T-cell (primary cell): ENCODE measurements around the gene UNK. TPM values are rescaled to one million over a fixed set of nuclear protein-coding genes. Genes with fewer than 3 reads are reported as not detected.

Experiments
- ATAC-seq, 4 experiments: fragments of 200-7000 bp in 3 of 4; fragments of 150-1000 bp in 1 of 4; cut with Tn5 transposase; replicated peaks in 1 of 4; 1 replicate in 3 of 4; 2 replicates in 1 of 4; pipeline ENCODE4 v1.10.0; 2021; ENCODE audit warnings: moderate library complexity in 3 of 4, mild to moderate bottlenecking in 2 of 4, moderate number of reproducible peaks in 1 of 4
- CTCF ChIA-PET, 2 donors: fragments of 300-600 bp; sonication (Branson Sonifier 250); formaldehyde crosslinking; loops; one replicate each; lab custom pipeline; 2022; ENCODE audit warnings: antibody characterized with exemption in 2 of 2; lab: Charles Lee
- POLR2A ChIA-PET, 2 donors: fragments of 300-600 bp; sonication (Branson Sonifier 250); formaldehyde crosslinking; loops; one replicate each; lab custom pipeline; 2022; ENCODE audit warnings: antibody characterized with exemption in 2 of 2; lab: Charles Lee
- DNase-seq, 35 experiments: peaks; one replicate each; pipeline versions ENCODE4 v3.0.0 to v3.0.0-alpha.2; 2013 to 2023
- H3K27ac ChIP-seq: one replicate; pipeline ENCODE4 v1.5.1; 2013; ENCODE audit warnings: low read length
- H3K27me3 ChIP-seq, 2 experiments: replicated peaks in 1 of 2; 1 replicate in 1 of 2; 2 replicates in 1 of 2; pipeline versions ENCODE4 v1.6.1 to v1.7.0; 2013; ENCODE audit warnings: low read length in 1 of 2, mixed read lengths in 1 of 2; ENCODE audit not compliant: control insufficient read depth in 2 of 2, insufficient read depth in 2 of 2; ENCODE audit errors: extremely low read depth in 1 of 2
- H3K36me3 ChIP-seq, 2 donors: 1 replicate in 1 of 2; 2 replicates in 1 of 2; pipeline versions ENCODE4 v1.6.1 to v1.7.0; 2013; ENCODE audit warnings: low read length in 1 of 2; ENCODE audit not compliant: control insufficient read depth in 2 of 2, insufficient read depth in 1 of 2; ENCODE audit errors: extremely low read depth in 1 of 2
- H3K4me1 ChIP-seq, 2 experiments: 1 replicate in 1 of 2; 2 replicates in 1 of 2; pipeline versions ENCODE4 v1.6.1 to v1.7.0; 2013; ENCODE audit warnings: low read length in 2 of 2, mixed read lengths in 1 of 2; ENCODE audit not compliant: insufficient read depth in 2 of 2, control insufficient read depth in 1 of 2; ENCODE audit errors: extremely low read depth in 1 of 2
- H3K4me3 ChIP-seq, 2 donors: 1 replicate in 1 of 2; 2 replicates in 1 of 2; pipeline versions ENCODE4 v1.5.1 to v1.7.0; 2013; ENCODE audit warnings: mild to moderate bottlenecking in 2 of 2, low read length in 1 of 2, moderate library complexity in 1 of 2; ENCODE audit not compliant: control insufficient read depth in 1 of 2; ENCODE audit errors: extremely low read depth in 1 of 2
- H3K9me3 ChIP-seq: 2 replicates; pipeline ENCODE4 v1.7.0; 2013
- H3K27ac Mint-ChIP-seq, 2 donors: one replicate each; pipeline ENCODE4 v1.8.0; 2020 to 2021; ENCODE audit warnings: mild to moderate bottlenecking in 2 of 2, mixed read lengths in 2 of 2
- H3K27me3 Mint-ChIP-seq, 2 donors: one replicate each; pipeline ENCODE4 v1.8.0; 2021 to 2022; ENCODE audit warnings: mixed read lengths in 2 of 2
- H3K36me3 Mint-ChIP-seq: one replicate; pipeline ENCODE4 v1.8.0; 2021; ENCODE audit warnings: mixed read lengths
- H3K4me1 Mint-ChIP-seq, 3 donors: one replicate each; pipeline ENCODE4 v1.8.0; 2020 to 2022; ENCODE audit warnings: mixed read lengths in 3 of 3, mild to moderate bottlenecking in 1 of 3
- H3K4me3 Mint-ChIP-seq, 3 donors: one replicate each; pipeline ENCODE4 v1.8.0; 2020 to 2022; ENCODE audit warnings: mild to moderate bottlenecking in 3 of 3, mixed read lengths in 3 of 3, moderate library complexity in 3 of 3
- H3K9me3 Mint-ChIP-seq, 3 donors: one replicate each; pipeline ENCODE4 v1.8.0; 2020 to 2022; ENCODE audit warnings: mixed read lengths in 3 of 3
- whole genome bisulfite sequencing: methylation state at CpG from one replicate; pipeline ENCODE4 v1.1.5; 2013; ENCODE audit warnings: missing lambda C conversion rate; ENCODE audit not compliant: insufficient coverage; 5-methylcytosine and 5-hydroxymethylcytosine counted together
- total RNA-seq, 35 experiments: library from RNA in 6 of 35; stranded (reverse) in 6 of 35; fragments of 120-200 nt in 1 of 35; gene quantifications; one replicate each; pipeline versions ENCODE4 v1.2.1 to v1.2.4 and lab custom pipeline; 2013 to 2026

The UNK gene
- total RNA-seq, 5 donors from 2014 or later (not counting 1 experiment from before 2014, with no cell fraction given) = 37.1 to 50.3 (median 39.2) TPM

DNA sequence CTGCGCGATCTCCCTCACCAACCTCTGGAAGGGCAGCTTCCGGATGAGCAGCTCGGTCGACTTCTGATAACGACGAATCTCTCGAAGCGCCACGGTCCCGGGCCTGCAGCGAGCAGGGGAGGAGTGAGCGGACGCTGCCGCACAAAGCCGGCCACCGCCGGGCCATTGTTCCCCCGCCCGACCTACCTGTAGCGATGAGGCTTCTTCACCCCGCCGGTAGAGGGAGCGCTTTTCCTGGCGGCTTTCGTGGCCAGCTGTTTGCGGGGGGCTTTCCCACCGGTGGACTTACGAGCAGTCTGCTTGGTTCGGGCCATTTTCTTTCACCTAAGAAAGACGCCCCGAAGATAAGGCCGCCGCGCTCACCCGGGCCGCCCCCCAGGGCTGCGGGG lies 5.8 kb upstream of the UNK start:
- peak in 29 of 35 experiments; percentile 20 to 84 (median 63) for DNase-seq
- peaks cover 37% of the 10 kb centered on the region for H3K36me3 Mint-ChIP-seq
- peaks cover 23 to 29% of the 10 kb centered on the region in 2 experiments for H3K4me1 ChIP-seq

GRCh38 chr17:75779250-75779986 lies 5.2 kb upstream of the UNK start:
- POLR2A ChIA-PET = interaction anchor here (0.6 to 1.1 kb wide), 15 partner anchors 10 to 456 kb away, joined by 3 to 24 read pairs (median 4); partner anchors contain the start of genes GALK1 (in 1 of the 2) and WBP2 (in 1 of the 2)
- Mint-ChIP-seq H3K36me3 (peaks cover 37% of the 10 kb centered on the region), H3K27ac (peak overlapping the region; percentile 97 to 99), H3K9me3 (no peaks in the 10 kb centered on the region), H3K4me3 (peak overlapping the region; percentile 89 to 95 (median 93)), H3K4me1 (peaks cover 58 to 63% (median 60%) of the 10 kb centered on the region in 3 donors), H3K27me3 (peaks cover 0 to 1% of the 10 kb centered on the region in 2 donors)
- CTCF ChIA-PET = interaction anchor here in 1 of 2 donors (0.5 to 1.3 kb wide), 12 partner anchors 8 to 82 kb away, joined by 3 to 11 read pairs (median 3); partner anchors contain the start of genes GALK1 and WBP2
- Histone ChIP-seq H3K4me3 (peak overlapping the region; percentile 87 to 89), H3K27ac (peak overlapping the region; percentile 89), H3K9me3 (no peaks in the 10 kb centered on the region), H3K4me1 (peaks cover 27 to 35% of the 10 kb centered on the region in 2 experiments), H3K27me3 (no peaks in the 10 kb centered on the region), H3K36me3 (peaks cover 7 to 30% of the 10 kb centered on the region in 2 donors)
- ATAC-seq = peak; percentile 71 to 74 (median 72)
- 0% methylated on average over 72 of the region's 84 CpGs for WGBS
- peak; percentile 86 to 99 (median 94) for DNase-seq

More for the DNA sequence above, 5.8 kb upstream of the UNK start:
- H3K4me1 Mint-ChIP-seq = peaks cover 52 to 62% (median 58%) of the 10 kb centered on the region in 3 donors
- H3K36me3 ChIP-seq = peaks cover 7 to 32% of the 10 kb centered on the region in 2 donors
- ATAC-seq = no peak
- no peaks in the 10 kb centered on the region for H3K9me3 ChIP-seq
- no peaks in the 10 kb centered on the region for H3K9me3 Mint-ChIP-seq
- peak overlapping the region; percentile 89 to 95 (median 93) for H3K4me3 Mint-ChIP-seq
- H3K4me3 ChIP-seq = peak overlapping the region; percentile 87 to 89
- CTCF ChIA-PET = interaction anchor here in 1 of 2 donors (0.6 to 1.3 kb wide), 3 partner anchors 9 to 14 kb away, joined by 3 to 4 read pairs (median 3); partner anchors contain the start of gene GALK1
- POLR2A ChIA-PET = no interaction called here
- under 1% methylated on average over 35 of the region's 38 CpGs for WGBS
- peak overlapping the region; percentile 89 for H3K27ac ChIP-seq
- H3K27me3 ChIP-seq = no peaks in the 10 kb centered on the region
- H3K27me3 Mint-ChIP-seq = peaks cover 0 to 1% of the 10 kb centered on the region in 2 donors
- peak overlapping the region; percentile 84 to 85 for H3K27ac Mint-ChIP-seq

DNA sequence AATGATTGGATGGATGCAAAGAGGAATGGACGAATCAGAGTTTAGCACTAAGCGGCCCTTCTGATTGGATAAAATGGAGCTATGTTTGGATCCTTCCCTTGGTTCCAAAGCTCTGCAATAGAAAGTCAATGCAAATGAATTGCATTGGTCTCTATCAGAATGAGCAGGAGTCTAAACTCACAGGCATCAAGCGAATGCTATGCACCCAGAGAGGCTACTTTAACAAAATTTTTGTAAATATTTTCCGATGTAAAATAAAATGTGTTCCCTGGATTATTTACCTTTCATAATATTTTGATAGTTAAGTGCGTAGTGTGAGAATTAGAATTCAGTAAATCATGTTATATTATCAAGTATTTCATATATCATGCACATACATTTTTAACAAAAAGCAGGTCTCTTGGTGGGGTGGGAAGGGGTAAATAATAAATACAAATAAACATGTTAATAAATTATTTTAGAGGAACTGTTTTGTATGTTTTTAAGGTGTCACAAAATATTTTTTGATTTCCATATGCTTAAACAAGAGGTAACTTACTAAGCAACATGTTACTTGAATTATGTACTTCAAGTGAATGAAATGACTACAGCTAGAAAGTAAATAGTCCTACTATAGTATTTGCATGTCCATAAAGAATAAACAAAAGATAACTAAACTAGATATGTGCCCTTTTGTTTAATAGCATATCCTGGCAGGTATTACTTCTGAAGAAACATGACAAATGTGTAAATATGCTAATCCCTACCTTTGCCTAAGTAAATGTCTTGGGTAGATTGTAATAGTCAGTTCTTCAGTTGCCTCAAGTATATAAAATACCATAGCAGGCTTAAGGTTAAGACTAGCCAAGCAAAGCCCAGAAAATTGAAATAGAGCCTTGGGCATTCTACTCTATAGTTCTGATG lies 4.4 kb upstream of the UNK start:
- 0% methylated on average over 2 of the region's 5 CpGs for whole genome bisulfite sequencing
- peaks cover 0 to 1% of the 10 kb centered on the region in 2 donors for H3K27me3 Mint-ChIP-seq
- Histone ChIP-seq H3K27ac (no peak overlapping the region), H3K4me3 (no peak overlapping the region), H3K9me3 (no peaks in the 10 kb centered on the region), H3K4me1 (peaks cover 27 to 37% of the 10 kb centered on the region in 2 experiments), H3K36me3 (peaks cover 7 to 30% of the 10 kb centered on the region in 2 donors), H3K27me3 (no peaks in the 10 kb centered on the region)
- no peaks in the 10 kb centered on the region for H3K9me3 Mint-ChIP-seq
- peaks cover 59 to 66% (median 61%) of the 10 kb centered on the region in 3 donors for H3K4me1 Mint-ChIP-seq
- DNase-seq (no peak), ATAC-seq (no peak)
- H3K36me3 Mint-ChIP-seq = peaks cover 37% of the 10 kb centered on the region
- H3K4me3 Mint-ChIP-seq = peak overlapping the region; percentile 89 to 95 (median 93)
- CTCF ChIA-PET = interaction anchor here in 1 of 2 donors (0.5 to 1.3 kb wide), 12 partner anchors 9 to 1477 kb away, joined by 3 to 11 read pairs (median 3); partner anchors contain the start of genes GALK1 and WBP2
- POLR2A ChIA-PET = interaction anchor here (0.5 to 1.1 kb wide), 21 partner anchors 9 to 457 kb away, joined by 3 to 24 read pairs (median 4); partner anchors contain the start of genes GALK1 (in 1 of the 2), RECQL5 (in 1 of the 2), SAP30BP (in 1 of the 2) and WBP2 (in 1 of the 2)
- peak overlapping the region; percentile 97 to 99 for H3K27ac Mint-ChIP-seq

- Histone ChIP-seq H3K4me3 (peak overlapping the region; percentile 30 to 40), H3K4me1 (peaks cover 27 to 48% of the 10 kb centered on the region in 2 experiments), H3K36me3 (peaks cover 4 to 8% of the 10 kb centered on the region in 2 donors), H3K27me3 (no peaks in the 10 kb centered on the region), H3K9me3 (no peaks in the 10 kb centered on the region), H3K27ac (peak overlapping the region; percentile 100)
- H3K9me3 Mint-ChIP-seq = no peaks in the 10 kb centered on the region
- H3K4me3 Mint-ChIP-seq = peak overlapping the region; percentile 81 to 91 (median 87)
- H3K27me3 Mint-ChIP-seq = peaks cover 0 to 1% of the 10 kb centered on the region in 2 donors
- ChIA-PET POLR2A (interaction anchor here (0.6 to 1.1 kb wide), 6 partner anchors 8 to 407 kb away, joined by 3 to 7 read pairs (median 6); partner anchors contain the start of gene WBP2 (in 2 of the 2)), CTCF (interaction anchor here (0.7 to 2.1 kb wide), 13 partner anchors 10 to 117 kb away, joined by 3 to 24 read pairs (median 4); partner anchors contain the start of genes GALK1 (in 1 of the 2), RECQL5 (in 1 of the 2) and WBP2 (in 1 of the 2))
- H3K4me1 Mint-ChIP-seq = peaks cover 50 to 60% (median 54%) of the 10 kb centered on the region in 3 donors
- H3K36me3 Mint-ChIP-seq = peaks cover 10% of the 10 kb centered on the region
- ATAC-seq = no peak
- H3K27ac Mint-ChIP-seq = peak overlapping the region; percentile 99 to 100
- WGBS = no CpG with 5 or more reads among the region's 6 CpGs
- DNase-seq = peak in 2 of 35 experiments; percentile 30 to 75
Measured at GRCh38 chr17:75783069-75783783, 1.4 kb upstream of the UNK start.

DNA sequence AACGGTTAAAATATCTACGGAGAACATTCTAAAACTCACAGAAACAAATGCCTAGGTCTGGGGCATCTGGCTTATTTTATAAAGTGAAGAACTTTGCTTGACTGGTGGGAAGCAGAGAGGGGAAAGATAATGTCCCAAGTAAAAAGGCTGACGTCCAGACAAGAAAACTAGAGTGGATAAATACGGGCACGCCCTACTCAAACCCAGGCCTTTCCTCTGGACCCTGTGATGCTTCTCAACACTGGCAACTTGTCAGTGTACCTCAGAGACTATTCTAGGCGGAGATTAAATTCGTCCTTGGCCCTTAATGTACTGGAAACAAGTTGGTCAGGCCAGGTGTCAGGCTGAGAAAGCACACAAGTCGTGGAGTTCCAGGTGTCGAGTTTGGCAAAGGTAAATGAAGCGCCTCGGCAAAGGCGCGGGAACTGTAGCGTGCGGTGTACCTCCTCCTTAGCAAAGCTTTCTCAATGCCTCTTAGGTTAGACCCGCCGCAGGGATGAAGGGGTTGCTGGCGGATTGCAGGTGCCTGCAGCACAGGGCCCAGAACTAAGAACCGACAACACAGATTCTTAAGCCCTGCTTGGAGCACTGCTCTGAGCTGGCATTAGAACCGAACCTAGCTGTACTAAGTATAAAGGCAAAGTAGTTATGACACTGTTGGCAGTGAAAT lies 668 bp upstream of the UNK start:
- ATAC-seq (peak in 3 of 4 experiments; percentile 0 to 1 (median 1)), DNase-seq (peak in 2 of 35 experiments; percentile 20 to 26)
- peaks cover 48 to 59% (median 54%) of the 10 kb centered on the region in 3 donors for H3K4me1 Mint-ChIP-seq
- H3K9me3 Mint-ChIP-seq = no peaks in the 10 kb centered on the region
- peaks cover 3% of the 10 kb centered on the region for H3K36me3 Mint-ChIP-seq
- H3K4me3 ChIP-seq = peak overlapping the region; percentile 75 to 82
- peak overlapping the region; percentile 81 to 91 (median 87) for H3K4me3 Mint-ChIP-seq
- no peaks in the 10 kb centered on the region for H3K9me3 ChIP-seq
- H3K27ac ChIP-seq = peak overlapping the region; percentile 100
- POLR2A ChIA-PET = interaction anchor here in 1 of 2 donors (0.6 to 1.2 kb wide), 9 partner anchors 9 to 481 kb away, joined by 3 to 20 read pairs (median 6); partner anchors contain the start of gene WBP2
- WGBS = 39% methylated on average over 15 of the region's 20 CpGs
- peaks cover 1% of the 10 kb centered on the region in 2 donors for H3K36me3 ChIP-seq
- H3K4me1 ChIP-seq = peaks cover 27 to 42% of the 10 kb centered on the region in 2 experiments
- H3K27ac Mint-ChIP-seq = peak overlapping the region; percentile 99 to 100
- CTCF ChIA-PET = interaction anchor here (0.6 to 2.1 kb wide), 15 partner anchors 11 to 1581 kb away, joined by 3 to 24 read pairs (median 4); partner anchors contain the start of genes GALK1 (in 1 of the 2), RECQL5 (in 1 of the 2) and WBP2 (in 1 of the 2)
- no peaks in the 10 kb centered on the region for H3K27me3 ChIP-seq
- peaks cover 0 to 1% of the 10 kb centered on the region in 2 donors for H3K27me3 Mint-ChIP-seq
